Measurements from ENCODE around the gene FAAP20.
A peak's percentile ranks its signal among the peaks of the same experiment; 100 is the strongest.

The FAAP20 gene

DNA sequence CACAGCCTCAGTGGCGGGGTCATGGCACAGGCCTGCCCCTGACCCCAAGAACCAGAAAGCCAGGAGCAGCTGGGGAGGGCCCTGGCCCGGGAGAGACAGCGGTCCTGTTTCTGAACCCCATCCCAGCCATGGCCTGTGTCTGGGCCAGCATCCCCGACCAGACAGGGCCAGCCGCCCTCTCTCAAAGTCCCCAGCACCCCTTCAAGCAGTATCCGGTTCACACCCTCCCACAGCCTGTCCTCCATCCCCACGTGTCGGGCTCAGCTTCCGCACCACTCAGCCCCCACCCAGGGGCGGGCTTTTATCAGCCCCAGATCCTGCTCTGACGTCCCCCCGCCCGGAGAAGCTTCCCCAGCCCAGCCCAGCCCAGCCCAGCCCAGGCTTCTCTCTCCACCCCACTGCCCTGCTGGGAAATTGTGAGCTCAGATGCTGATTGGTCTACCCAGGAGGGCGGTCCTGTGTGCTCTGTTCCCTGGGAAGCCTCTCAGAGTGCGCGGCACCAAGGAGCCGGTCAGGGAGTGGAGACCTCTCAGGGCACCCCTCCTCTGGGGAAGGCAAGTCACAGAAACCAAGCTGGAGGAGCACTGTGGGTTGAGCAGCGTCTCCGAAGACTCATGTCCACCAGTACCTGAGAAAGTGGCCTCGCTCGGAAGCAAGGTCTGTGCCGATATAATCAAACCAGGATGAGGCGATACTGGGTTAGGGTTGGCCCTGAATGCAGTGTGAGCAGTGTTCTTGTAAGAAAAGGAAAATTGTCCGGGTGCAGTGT is 4.7 kb upstream of the FAAP20 start:
- WGBS, 2 experiments (ENCODE audit: insufficient coverage in 2 of 2): 31 to 35% methylated on average over 19 to 22 of the region's 24 CpGs

DNA sequence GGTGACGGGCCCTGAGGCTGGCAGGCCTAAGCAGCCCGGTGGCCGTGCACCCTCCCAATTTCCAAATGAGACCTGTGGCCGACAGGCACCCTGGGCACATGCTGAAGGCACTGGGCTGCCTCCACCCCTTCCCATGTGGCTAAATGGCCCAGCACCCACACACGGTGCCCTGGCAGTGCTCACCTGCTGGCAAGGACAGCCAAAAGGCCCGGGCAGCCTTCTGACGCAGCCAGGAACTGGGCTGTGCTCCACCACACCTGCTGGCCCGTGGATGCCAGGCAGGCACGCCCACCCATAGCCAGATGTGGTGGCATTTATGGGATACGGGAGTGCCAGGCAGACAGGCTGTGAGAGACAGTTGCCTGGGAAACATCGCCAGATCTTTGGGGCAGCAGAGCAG is 4.0 kb upstream of the FAAP20 start:
- Histone ChIP-seq H3K27ac (ENCODE audit: low read depth, low read length, severe bottlenecking) (no peak overlapping the region), H3K4me3 (ENCODE audit: extremely low read depth, insufficient read depth, low read length, poor library complexity, severe bottlenecking) (no peak overlapping the region), H3K36me3 (ENCODE audit: control insufficient read depth, insufficient read depth, low read length) (no peaks in the 10 kb centered on the region), H3K4me1 (ENCODE audit: control insufficient read depth, insufficient read depth, low read length, poor library complexity, severe bottlenecking) (peaks cover 19% of the 10 kb centered on the region), H3K9me3 (ENCODE audit: control insufficient read depth, low read length) (no peaks in the 10 kb centered on the region)
- 94 to 96% methylated on average over 9 to 11 of the region's 11 CpGs for WGBS, 2 experiments (ENCODE audit: insufficient coverage in 2 of 2)

More for the DNA sequence above, 4.7 kb upstream of the FAAP20 start:
- Histone ChIP-seq H3K9me3 (ENCODE audit: control insufficient read depth, low read length) (no peaks in the 10 kb centered on the region), H3K27ac (ENCODE audit: low read depth, low read length, severe bottlenecking) (peak overlapping the region; percentile 13), H3K4me1 (ENCODE audit: control insufficient read depth, insufficient read depth, low read length, poor library complexity, severe bottlenecking) (peaks cover 21% of the 10 kb centered on the region), H3K4me3 (ENCODE audit: extremely low read depth, insufficient read depth, low read length, poor library complexity, severe bottlenecking) (peak overlapping the region; percentile 29), H3K36me3 (ENCODE audit: control insufficient read depth, insufficient read depth, low read length) (no peaks in the 10 kb centered on the region)

GRCh38 chr1:2197707-2198165 is 3.2 kb upstream of the FAAP20 start:
- WGBS, 2 experiments (ENCODE audit: insufficient coverage in 2 of 2): 95 to 97% methylated on average over 7 to 9 of the region's 10 CpGs

GRCh38 chr1:2196901-2197638 is 2.5 kb upstream of the FAAP20 start:
- 92 to 99% methylated on average over 14 of the region's 17 CpGs for WGBS, 2 experiments (ENCODE audit: insufficient coverage in 2 of 2)
- peaks cover 30% of the 10 kb centered on the region for H3K4me1 ChIP-seq (ENCODE audit: control insufficient read depth, insufficient read depth, low read length, poor library complexity, severe bottlenecking)
- H3K27ac ChIP-seq (ENCODE audit: low read depth, low read length, severe bottlenecking): no peak overlapping the region

More at GRCh38 chr1:2197707-2198165, 3.2 kb upstream of the FAAP20 start:
- H3K36me3 ChIP-seq (ENCODE audit: control insufficient read depth, insufficient read depth, low read length): peaks cover 3% of the 10 kb centered on the region
- peaks cover 26% of the 10 kb centered on the region for H3K4me1 ChIP-seq (ENCODE audit: control insufficient read depth, insufficient read depth, low read length, poor library complexity, severe bottlenecking)
- no peak overlapping the region for H3K27ac ChIP-seq (ENCODE audit: low read depth, low read length, severe bottlenecking)
- H3K4me3 ChIP-seq (ENCODE audit: extremely low read depth, insufficient read depth, low read length, poor library complexity, severe bottlenecking): no peak overlapping the region
- H3K9me3 ChIP-seq (ENCODE audit: control insufficient read depth, low read length): no peaks in the 10 kb centered on the region

DNA sequence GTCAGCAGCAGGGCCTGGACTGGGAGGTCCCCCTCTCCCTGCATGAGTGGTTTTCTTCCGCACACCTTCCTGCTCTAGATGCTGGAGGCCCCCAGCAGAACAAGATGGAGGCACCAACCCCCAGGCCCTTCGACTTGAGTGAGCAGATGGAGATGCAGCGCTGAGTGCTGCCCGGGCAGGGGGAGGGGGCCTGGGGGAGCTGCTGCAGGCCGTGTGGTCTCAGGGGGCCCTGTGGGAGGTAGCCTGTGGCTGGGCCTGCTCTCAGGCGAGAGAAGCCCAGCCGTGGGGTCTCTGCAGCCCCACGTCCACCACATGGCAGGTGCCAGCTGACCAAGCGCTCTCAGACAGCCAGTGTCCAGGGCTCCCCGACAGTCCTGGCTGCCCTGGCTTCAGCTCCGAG is 1.2 kb upstream of the FAAP20 start:
- Histone ChIP-seq H3K4me3 (ENCODE audit: extremely low read depth, insufficient read depth, low read length, poor library complexity, severe bottlenecking) (no peak overlapping the region), H3K4me1 (ENCODE audit: control insufficient read depth, insufficient read depth, low read length, poor library complexity, severe bottlenecking) (peaks cover 30% of the 10 kb centered on the region), H3K36me3 (ENCODE audit: control insufficient read depth, insufficient read depth, low read length) (peaks cover 11% of the 10 kb centered on the region), H3K27ac (ENCODE audit: low read depth, low read length, severe bottlenecking) (no peak overlapping the region), H3K9me3 (ENCODE audit: control insufficient read depth, low read length) (no peaks in the 10 kb centered on the region)
- WGBS, 2 experiments (ENCODE audit: insufficient coverage in 2 of 2): 90 to 93% methylated on average over 9 to 11 of the region's 11 CpGs

More at GRCh38 chr1:2196901-2197638, 2.5 kb upstream of the FAAP20 start:
- Histone ChIP-seq H3K4me3 (ENCODE audit: extremely low read depth, insufficient read depth, low read length, poor library complexity, severe bottlenecking) (no peak overlapping the region), H3K36me3 (ENCODE audit: control insufficient read depth, insufficient read depth, low read length) (peaks cover 10% of the 10 kb centered on the region), H3K9me3 (ENCODE audit: control insufficient read depth, low read length) (no peaks in the 10 kb centered on the region)

- H3K4me3 ChIP-seq (ENCODE audit: extremely low read depth, insufficient read depth, low read length, poor library complexity, severe bottlenecking): peak overlapping the region; percentile 54
- H3K36me3 ChIP-seq (ENCODE audit: control insufficient read depth, insufficient read depth, low read length): peaks cover 11% of the 10 kb centered on the region
- WGBS, 2 experiments (ENCODE audit: insufficient coverage in 2 of 2): 3 to 5% methylated on average over 24 to 34 of the region's 35 CpGs
- H3K4me1 ChIP-seq (ENCODE audit: control insufficient read depth, insufficient read depth, low read length, poor library complexity, severe bottlenecking): peaks cover 25% of the 10 kb centered on the region
- H3K27ac ChIP-seq (ENCODE audit: low read depth, low read length, severe bottlenecking): peak overlapping the region; percentile 85
- H3K9me3 ChIP-seq (ENCODE audit: control insufficient read depth, low read length): no peaks in the 10 kb centered on the region
These were observed 514 bp upstream of the FAAP20 start for GRCh38 chr1:2194898-2195673.

DNA sequence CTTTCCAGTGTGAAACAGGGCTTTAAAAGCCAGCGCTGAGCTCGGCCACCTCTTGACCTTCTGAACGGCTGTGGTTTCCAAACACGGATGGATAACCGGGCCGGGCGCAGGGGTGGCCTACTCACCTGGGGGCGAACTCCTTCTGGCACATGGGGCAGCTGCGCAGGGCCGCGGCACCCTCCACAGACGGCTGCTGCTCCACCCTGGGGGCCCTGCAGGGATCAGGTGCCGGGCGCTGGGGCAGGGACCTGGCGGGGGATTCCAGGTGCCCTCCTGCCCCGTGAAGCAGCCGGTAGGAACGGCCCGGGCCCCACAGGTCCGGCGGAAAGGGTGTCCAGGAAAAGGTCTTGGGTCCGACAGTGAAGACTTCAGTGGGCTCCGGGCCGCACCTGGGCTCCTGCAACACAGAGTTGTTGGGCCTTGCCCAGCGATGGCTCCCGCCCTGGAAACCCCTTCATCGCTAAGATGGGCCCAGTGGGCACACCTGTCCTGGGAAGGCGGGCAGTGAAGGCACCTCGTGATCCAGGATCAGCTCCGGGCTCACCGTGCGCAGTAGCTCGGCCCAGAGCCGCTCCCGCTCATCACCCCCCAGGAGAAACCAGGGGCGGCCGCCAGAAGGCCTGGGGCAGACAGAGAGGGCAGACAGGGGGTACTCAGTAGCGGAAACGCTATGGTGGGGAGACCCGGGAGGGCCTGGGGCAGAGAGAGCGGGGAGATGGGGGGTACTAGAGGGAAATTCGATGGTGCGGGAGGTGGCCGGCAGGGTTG is 874 bp downstream of the FAAP20 start:
- H3K36me3 ChIP-seq (ENCODE audit: control insufficient read depth, insufficient read depth, low read length): peaks cover 14% of the 10 kb centered on the region
- H3K4me1 ChIP-seq (ENCODE audit: control insufficient read depth, insufficient read depth, low read length, poor library complexity, severe bottlenecking): peaks cover 26% of the 10 kb centered on the region
- no peak overlapping the region for H3K27ac ChIP-seq (ENCODE audit: low read depth, low read length, severe bottlenecking)
- 76% methylated on average over 31 to 39 of the region's 44 CpGs for WGBS, 2 experiments (ENCODE audit: insufficient coverage in 2 of 2)
- H3K9me3 ChIP-seq (ENCODE audit: control insufficient read depth, low read length): no peaks in the 10 kb centered on the region
- H3K4me3 ChIP-seq (ENCODE audit: extremely low read depth, insufficient read depth, low read length, poor library complexity, severe bottlenecking): peak overlapping the region; percentile 46

DNA sequence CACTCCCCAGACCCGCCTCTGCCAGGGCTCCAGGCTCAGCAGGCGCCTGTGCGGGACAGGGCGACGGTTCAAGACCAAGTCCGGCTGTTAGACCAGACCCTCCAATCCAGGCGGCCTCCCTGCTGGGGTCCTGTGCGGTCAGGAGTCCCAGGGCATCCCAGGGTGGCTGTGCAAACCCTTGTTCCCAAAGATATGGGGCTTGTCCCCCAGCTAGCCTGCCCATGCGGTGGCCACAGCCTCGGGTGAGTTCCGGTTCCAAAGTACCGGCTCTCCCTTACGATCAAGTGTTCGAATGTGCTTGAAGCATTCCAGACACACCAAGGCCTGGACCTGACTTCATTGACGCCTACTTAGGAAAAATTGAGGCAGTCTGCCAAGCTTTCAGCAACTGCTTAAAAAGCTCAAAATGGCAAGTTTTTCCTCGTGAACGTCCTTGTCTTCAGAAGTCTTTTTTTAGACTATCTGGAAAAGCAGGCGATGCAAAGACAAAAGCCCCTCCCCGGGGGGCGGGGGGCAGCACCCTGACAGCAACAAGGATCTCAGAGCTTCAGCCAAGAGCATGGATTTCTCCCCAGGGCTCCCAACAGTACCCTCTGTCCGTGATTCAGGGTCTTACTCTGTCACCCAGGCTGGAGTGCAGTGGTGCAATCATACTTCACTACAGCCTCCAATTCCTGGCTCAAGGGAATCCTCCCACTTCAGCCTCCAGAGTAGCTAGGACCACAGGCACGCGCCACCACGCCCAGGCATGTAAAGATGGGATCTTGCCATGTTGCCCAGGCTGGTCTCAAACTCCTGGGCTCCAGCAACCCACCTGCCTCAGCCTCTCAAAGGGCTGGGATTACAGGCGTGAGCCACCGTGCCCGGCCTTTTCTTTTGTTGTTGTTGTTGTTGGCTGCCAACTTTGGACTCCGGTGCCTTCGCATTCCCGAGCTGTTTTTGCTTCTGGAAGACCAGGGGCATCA is 2.3 kb downstream of the FAAP20 start:
- Histone ChIP-seq H3K4me1 (ENCODE audit: control insufficient read depth, insufficient read depth, low read length, poor library complexity, severe bottlenecking) (peaks cover 26% of the 10 kb centered on the region), H3K36me3 (ENCODE audit: control insufficient read depth, insufficient read depth, low read length) (peaks cover 24% of the 10 kb centered on the region), H3K4me3 (ENCODE audit: extremely low read depth, insufficient read depth, low read length, poor library complexity, severe bottlenecking) (no peak overlapping the region), H3K9me3 (ENCODE audit: control insufficient read depth, low read length) (no peaks in the 10 kb centered on the region), H3K27ac (ENCODE audit: low read depth, low read length, severe bottlenecking) (peak overlapping the region; percentile 16)
- WGBS, 2 experiments (ENCODE audit: insufficient coverage in 2 of 2): 96 to 97% methylated on average over 27 to 28 of the region's 30 CpGs

DNA sequence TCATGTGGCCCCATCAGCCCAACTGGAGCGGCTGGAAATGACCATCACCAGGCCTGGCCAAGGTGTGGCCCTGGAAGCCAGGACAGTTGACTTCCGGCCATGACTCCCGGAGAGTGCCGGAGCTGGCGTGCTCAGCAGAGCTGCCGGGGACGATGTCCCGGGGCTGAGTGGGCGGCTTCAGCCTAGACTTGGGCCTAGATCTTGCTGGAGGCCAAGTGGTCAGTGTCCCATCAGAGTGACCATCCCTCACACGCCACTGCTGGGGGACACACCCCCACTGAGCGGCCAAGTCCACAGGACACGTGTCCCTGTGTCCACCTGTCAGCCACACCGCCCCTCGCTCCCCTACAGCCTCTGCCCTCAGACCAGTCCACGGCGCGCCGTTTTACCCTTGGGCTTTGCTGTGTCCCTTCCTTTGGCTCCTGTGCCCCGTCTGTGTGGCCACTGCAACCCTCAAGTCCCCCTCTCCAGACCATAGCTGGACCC is 4.0 kb downstream of the FAAP20 start:
- no peak overlapping the region for H3K4me3 ChIP-seq (ENCODE audit: extremely low read depth, insufficient read depth, low read length, poor library complexity, severe bottlenecking)
- peaks cover 26% of the 10 kb centered on the region for H3K4me1 ChIP-seq (ENCODE audit: control insufficient read depth, insufficient read depth, low read length, poor library complexity, severe bottlenecking)
- H3K36me3 ChIP-seq (ENCODE audit: control insufficient read depth, insufficient read depth, low read length): peaks cover 29% of the 10 kb centered on the region
- 95 to 97% methylated on average over 18 to 19 of the region's 19 CpGs for WGBS, 2 experiments (ENCODE audit: insufficient coverage in 2 of 2)
- no peaks in the 10 kb centered on the region for H3K9me3 ChIP-seq (ENCODE audit: control insufficient read depth, low read length)
- H3K27ac ChIP-seq (ENCODE audit: low read depth, low read length, severe bottlenecking): no peak overlapping the region
